Measurements from ENCODE around the gene PLCB1. TPM values are rescaled to one million over a fixed set of nuclear protein-coding genes. Genes with fewer than 3 reads are reported as not detected.

The PLCB1 gene
- total RNA-seq, 1 donor from 2014 or later, result 48.3 TPM

DNA sequence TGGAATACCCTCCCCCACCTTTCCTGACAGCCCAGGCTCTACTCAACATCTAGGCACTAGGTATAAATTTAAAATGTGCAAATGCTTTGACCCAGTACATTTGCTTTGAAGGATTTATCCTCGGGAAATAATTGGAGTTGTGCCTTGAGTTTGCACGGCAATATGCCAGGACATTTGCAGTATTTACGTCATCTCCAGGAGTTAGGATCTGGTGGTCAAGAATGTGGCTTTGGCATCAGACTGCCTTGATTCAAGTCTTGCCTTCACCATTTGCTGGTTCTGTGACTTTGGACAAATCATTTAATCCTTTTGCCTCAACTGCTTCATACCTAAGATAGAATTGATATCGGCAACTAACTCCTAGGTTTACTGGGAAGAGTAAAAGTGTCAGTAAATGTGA lies 169.6 kb downstream of the PLCB1 start:
- no peak for DNase-seq (ENCODE audit: low spot score)

GRCh38 chr20:8303651-8304050 lies 171.6 kb downstream of the PLCB1 start:
- no peak for DNase-seq (ENCODE audit: low spot score)

DNA sequence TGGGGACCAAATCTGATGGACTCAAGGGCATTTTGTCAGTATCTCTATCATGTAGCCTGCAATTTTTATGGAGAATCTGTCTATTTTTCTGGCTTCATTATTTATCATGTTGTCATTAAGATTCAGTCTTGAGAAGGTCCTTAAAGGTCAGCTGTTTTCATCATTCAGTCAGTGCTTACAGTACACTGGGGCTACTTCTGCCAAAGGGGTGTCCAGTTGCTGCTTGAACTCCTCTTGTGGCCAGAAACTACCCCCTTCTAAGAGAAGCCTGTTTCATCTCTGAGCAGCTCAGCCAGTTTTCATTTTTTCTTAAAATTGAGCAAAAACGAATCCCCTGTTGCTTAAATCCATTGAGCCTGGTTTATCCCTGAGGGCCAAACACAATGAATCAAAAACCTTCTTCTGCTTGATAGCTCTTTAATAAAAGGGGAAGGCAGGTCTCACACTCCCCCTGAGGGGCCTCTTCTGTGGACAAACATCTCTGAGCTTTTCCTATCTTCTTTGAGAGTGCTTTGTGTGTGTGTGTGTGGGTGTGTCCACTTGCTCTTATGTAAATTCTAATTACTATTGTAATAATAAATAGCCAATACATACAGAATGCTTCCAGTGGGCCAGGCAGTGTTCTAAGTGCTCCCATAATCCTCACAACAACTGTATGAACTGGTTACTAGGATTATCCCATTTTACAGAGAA lies 172.2 kb downstream of the PLCB1 start:
- DNase-seq (ENCODE audit: low spot score), result no peak

GRCh38 chr20:8305449-8305978 lies 173.4 kb downstream of the PLCB1 start:
- DNase-seq (ENCODE audit: low spot score), result no peak

DNA sequence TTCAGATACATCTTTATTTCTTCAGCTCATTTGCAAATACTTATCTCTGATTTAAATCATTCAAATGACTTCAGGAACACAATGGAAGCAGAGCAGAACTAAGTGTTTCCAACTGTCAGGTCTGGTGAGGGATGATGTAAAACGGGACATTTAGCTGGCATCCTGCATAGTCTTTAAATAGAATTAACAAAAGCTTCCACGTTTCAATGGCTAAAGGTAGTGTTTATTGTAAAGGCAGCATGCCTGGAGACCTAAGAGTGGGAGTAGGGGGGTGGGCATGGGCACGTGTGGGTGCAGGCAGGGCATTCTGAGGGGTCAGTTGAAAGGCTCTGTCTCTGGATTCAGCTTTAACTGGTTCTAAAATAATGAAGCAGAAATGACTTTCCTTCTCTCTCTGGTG lies 174.9 kb downstream of the PLCB1 start:
- no peak for DNase-seq (ENCODE audit: low spot score)

- no peak for DNase-seq (ENCODE audit: low spot score)
Observed at GRCh38 chr20:8309634-8310033, 177.6 kb downstream of the PLCB1 start.

- DNase-seq (ENCODE audit: low spot score), result no peak
Observed at GRCh38 chr20:8310618-8311017, 178.6 kb downstream of the PLCB1 start.

GRCh38 chr20:8313073-8313472 lies 181.0 kb downstream of the PLCB1 start:
- DNase-seq (ENCODE audit: low spot score), result no peak

DNA sequence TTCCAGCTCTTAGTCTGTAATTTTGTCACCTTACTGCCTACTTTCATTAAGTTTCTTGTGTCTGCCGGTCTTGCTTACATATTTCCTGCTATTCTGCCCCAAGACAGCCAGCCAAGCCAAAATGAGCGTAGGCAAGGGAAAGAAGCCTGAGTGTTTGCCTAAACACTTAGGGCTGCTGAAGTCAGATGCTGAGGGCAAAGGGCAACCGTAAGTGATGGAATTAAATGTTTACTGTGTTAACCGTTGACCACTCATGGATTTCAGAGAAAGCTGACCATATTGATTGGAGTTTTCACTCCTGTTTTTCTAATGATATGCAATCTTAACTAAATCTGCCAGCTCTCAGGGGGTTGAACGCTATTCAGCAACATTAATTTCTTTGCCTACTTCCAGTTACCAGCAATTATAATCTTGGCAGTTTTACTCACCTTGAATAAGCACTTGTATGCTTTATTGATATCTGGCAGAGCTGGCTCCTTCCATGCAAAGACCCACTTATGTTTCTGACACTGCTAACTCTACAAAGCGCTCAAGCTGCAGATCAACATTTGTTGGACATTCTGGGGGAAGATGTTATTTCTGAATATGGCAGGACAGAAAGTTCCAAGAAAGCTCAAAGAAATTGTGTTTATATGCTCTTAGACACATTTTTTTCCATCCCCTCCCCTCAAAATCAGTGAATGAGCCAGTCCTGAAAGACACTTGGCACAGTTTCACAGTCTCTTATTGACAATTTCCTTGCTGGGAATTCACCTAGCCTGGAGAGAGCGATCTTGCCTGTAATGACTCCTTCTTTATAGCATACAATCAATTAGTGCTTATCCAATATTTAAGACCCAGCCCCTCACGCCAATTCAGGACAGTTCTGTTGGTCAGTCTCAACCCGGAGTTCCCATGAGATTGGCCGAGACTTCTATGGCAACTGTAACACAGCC lies 183.8 kb downstream of the PLCB1 start:
- no peak for DNase-seq (ENCODE audit: low spot score)

- no peak for DNase-seq (ENCODE audit: low spot score)
Observed at GRCh38 chr20:8317448-8317847, 185.4 kb downstream of the PLCB1 start.

DNA sequence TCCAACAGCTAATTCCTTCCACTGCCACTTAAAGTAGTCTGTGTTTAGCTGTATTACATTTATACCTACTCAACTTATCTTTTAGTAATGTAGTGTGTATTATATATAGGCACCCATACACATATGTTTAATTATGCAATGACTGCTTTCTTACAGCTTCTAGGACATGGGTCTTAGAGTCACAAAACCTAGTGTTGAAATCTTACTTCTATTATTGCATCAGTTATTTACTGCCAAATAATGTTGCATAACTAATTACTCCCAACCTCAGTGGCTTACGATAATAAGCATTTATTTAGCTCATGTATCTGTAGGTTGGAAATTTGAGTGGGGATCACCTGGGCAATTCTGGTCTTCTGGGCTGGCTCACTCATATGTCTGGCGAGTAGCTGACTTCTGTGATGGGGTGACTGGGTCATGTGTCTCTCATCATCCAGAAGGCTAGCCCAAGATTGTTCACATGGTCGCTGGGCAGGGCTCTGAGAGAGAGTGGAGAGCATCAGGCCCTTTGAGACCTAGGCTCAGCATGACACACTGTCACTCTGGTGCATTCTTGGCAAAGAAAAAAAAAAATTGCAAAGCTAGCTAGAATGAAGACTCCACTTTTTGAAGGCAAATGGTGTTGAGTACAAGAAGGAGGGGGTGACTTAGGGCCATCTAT lies 187.0 kb downstream of the PLCB1 start:
- DNase-seq (ENCODE audit: low spot score), result no peak

DNA sequence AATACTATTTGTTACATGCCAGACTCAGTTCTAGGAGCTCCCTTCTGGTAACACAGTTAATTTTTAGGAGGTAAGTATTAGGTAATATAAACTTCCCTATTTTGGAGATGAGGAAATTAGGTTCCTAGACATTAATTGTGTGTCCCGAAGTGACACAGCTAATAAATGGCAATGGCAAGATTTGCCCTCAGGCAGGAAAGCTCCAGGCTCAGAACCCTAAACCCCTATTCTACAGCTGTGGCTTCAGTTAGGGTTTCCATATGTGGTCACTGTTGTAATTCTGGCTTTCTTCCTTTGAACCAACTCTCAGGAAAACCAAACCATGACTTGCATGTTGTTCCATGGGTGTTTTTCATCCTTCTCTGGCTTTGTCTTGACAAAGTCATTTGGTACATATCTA lies 188.2 kb downstream of the PLCB1 start:
- no peak for DNase-seq (ENCODE audit: low spot score)

GRCh38 chr20:8321001-8321400 lies 188.9 kb downstream of the PLCB1 start:
- no peak for DNase-seq (ENCODE audit: low spot score)

GRCh38 chr20:8322662-8323217 lies 190.7 kb downstream of the PLCB1 start:
- DNase-seq (ENCODE audit: low spot score), result no peak

DNA sequence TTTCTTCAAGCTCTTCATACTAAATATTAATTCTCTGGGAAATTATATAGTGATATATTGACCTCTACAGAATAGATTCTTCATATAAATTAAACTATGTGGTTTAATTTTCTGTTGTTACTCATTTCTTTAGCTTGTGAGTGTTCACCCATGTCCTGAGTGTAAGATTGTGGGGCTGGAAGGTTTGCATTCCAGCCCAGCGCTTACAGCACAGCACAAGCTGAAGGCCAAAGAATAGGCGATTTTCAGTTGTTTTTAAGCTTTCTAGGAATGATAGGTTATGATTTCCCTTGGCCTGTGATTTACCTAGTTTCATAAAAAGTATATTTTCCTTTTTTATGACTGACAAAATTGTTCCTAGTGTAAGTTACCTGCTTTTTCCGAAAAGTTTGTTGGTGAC lies 194.1 kb downstream of the PLCB1 start:
- DNase-seq (ENCODE audit: low spot score), result no peak

GRCh38 chr20:8326899-8327298 lies 194.8 kb downstream of the PLCB1 start:
- DNase-seq (ENCODE audit: low spot score), result no peak

DNA sequence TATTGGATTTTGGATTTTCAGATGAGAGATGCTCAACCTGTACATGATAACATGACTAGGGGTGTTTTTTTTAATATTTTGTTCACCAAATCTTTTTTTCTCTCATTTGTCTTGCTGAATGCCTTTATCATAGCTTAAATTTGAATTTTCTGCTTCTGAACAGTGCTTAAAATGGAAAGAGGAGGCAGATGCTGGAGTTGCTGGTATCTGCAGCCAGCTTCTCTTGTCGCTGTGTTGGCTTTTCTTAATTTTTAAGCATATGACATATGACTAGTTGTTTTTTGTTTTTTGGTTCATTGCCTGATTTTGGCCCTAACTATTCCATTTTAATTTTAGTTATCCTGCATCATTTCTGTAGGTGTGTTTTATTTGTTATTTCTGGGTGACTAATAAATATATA lies 196.1 kb downstream of the PLCB1 start:
- no peak for DNase-seq (ENCODE audit: low spot score)

DNA sequence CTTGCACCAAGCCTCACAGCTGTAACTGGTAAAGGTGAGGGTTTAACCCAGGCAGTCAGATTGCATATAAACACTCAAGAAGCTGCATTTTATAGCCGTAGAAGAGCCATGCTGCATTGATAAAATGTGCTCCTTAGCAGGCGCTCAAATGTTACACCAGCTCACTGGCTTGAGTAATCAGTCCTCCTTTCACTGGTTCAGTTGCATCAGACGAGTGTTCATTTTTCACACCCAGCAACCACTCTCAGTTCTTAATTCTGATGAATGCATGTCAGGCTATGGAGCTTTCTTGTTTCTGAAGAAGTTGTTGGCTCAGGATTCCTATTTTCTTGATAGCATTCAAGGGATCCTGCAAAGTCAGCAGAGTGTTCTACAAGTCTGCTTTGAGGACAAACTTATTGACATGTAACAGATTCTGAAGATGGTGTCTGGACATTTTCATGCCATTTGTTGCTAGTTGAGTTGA lies 198.3 kb downstream of the PLCB1 start:
- DNase-seq (ENCODE audit: low spot score), result no peak

GRCh38 chr20:8330785-8331695 lies 199.0 kb downstream of the PLCB1 start:
- no peak for DNase-seq (ENCODE audit: low spot score)

- DNase-seq (ENCODE audit: low spot score), result no peak
Observed at GRCh38 chr20:8331740-8332412, 199.8 kb downstream of the PLCB1 start.
